Measurements from ENCODE around the gene POC1A. TPM values are rescaled to one million over a fixed set of nuclear protein-coding genes. Genes with fewer than 3 reads are reported as not detected.

POC1A gene
- total and polyA plus RNA-seq, 9 of the 15 experiments (the other 6 are each of a cell fraction or from before 2014, with no cell fraction given), result 7.2 to 17.5 (median 12.1) TPM

DNA sequence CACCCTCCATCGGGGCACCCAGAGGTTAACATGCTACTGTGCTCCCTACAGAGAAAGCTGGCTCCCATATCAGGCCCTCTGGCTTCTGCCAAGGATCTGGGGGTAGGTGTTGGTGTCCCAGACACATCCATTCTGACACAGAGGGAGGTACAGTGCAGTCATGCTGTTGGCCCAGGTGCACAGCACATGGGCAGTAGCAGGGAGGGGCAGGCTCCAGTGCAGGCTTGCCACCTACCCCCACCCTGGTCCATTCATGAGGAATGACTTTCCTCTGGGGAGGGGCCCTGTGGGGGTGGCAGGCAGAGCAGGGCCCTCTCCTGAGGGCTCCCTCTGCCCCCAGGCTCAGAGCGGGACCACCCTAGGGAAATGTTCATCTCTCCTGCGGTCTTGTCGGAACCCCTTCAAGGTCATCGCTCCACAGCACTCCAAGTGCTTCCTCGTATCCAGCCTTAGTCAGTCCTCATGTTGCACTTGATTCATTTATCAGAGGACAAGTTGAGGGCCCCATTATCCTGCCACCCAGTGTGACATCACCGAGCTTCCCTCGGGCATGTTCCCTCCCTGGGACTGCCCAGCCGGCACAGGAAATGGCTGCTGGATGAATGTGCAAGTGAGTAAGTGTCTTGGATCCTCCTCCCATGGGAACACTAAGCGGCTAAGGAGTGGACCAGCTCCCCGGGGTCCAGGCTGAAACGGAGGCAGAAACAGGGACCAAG lies 107.9 kb downstream of the POC1A start:
- intact Hi-C loops (cut with micrococcal nuclease), result no loop called here
- in situ Hi-C loops (cut with MboI), result loop anchor here (5.0 kb wide), 1 partner anchor 34 kb away; no protein-coding TSS in a partner anchor
- peaks cover 0 to 5% of the 10 kb centered on the region in 2 experiments; a peak in 1 of 5 replicates for H3K27me3 ChIP-seq (ENCODE audit: control insufficient read depth in 2 of 2, insufficient read depth in 2 of 2, low read length in 2 of 2)
- H3K36me3 ChIP-seq (ENCODE audit: control insufficient read depth, insufficient read depth, low read length), result peaks cover 24% of the 10 kb centered on the region; the same call in 1 of the 3 replicates
- DNase-seq (ENCODE audit: extremely low read depth in 1 of 4, low spot score in 3 of 4), result no peak
- WGBS (ENCODE audit: insufficient coverage, low coverage, missing lambda C conversion rate), result 57% methylated on average over 8 of the region's 12 CpGs
- TF ChIP-seq SOX6 (IDR thresholded peaks at IDR 0.05) (no peak), PCBP2 (IDR thresholded peaks at IDR 0.05; ENCODE audit: low read depth, low read length, poor library complexity, severe bottlenecking) (no peak), SPI1 (IDR thresholded peaks at IDR 0.05; ENCODE audit: borderline replicate concordance, low read depth, low read length) (no peak), ZC3H4 (CRISPR knock-in tag; IDR thresholded peaks at IDR 0.05; ENCODE audit: borderline replicate concordance) (no peak)
- TF ChIP-seq, protein P1, sequence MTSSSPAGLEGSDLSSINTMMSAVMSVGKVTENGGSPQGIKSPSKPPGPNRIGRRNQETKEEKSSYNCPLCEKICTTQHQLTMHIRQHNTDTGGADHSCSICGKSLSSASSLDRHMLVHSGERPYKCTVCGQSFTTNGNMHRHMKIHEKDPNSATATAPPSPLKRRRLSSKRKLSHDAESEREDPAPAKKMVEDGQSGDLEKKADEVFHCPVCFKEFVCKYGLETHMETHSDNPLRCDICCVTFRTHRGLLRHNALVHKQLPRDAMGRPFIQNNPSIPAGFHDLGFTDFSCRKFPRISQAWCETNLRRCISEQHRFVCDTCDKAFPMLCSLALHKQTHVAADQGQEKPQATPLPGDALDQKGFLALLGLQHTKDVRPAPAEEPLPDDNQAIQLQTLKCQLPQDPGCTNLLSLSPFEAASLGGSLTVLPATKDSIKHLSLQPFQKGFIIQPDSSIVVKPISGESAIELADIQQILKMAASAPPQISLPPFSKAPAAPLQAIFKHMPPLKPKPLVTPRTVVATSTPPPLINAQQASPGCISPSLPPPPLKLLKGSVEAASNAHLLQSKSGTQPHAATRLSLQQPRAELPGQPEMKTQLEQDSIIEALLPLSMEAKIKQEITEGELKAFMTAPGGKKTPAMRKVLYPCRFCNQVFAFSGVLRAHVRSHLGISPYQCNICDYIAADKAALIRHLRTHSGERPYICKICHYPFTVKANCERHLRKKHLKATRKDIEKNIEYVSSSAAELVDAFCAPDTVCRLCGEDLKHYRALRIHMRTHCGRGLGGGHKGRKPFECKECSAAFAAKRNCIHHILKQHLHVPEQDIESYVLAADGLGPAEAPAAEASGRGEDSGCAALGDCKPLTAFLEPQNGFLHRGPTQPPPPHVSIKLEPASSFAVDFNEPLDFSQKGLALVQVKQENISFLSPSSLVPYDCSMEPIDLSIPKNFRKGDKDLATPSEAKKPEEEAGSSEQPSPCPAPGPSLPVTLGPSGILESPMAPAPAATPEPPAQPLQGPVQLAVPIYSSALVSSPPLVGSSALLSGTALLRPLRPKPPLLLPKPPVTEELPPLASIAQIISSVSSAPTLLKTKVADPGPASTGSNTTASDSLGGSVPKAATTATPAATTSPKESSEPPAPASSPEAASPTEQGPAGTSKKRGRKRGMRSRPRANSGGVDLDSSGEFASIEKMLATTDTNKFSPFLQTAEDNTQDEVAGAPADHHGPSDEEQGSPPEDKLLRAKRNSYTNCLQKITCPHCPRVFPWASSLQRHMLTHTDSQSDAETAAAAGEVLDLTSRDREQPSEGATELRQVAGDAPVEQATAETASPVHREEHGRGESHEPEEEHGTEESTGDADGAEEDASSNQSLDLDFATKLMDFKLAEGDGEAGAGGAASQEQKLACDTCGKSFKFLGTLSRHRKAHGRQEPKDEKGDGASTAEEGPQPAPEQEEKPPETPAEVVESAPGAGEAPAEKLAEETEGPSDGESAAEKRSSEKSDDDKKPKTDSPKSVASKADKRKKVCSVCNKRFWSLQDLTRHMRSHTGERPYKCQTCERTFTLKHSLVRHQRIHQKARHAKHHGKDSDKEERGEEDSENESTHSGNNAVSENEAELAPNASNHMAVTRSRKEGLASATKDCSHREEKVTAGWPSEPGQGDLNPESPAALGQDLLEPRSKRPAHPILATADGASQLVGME (CRISPR knock-in tag; IDR thresholded peaks at IDR 0.05), result no peak
- TF ChIP-seq, protein P2, sequence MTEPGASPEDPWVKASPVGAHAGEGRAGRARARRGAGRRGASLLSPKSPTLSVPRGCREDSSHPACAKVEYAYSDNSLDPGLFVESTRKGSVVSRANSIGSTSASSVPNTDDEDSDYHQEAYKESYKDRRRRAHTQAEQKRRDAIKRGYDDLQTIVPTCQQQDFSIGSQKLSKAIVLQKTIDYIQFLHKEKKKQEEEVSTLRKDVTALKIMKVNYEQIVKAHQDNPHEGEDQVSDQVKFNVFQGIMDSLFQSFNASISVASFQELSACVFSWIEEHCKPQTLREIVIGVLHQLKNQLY (CRISPR knock-in tag; conservative IDR thresholded peaks at IDR 0.05), result no peak
- BruUV-seq (replicated peaks), result no TSS peak
- no peaks in the 10 kb centered on the region for H3K9me1 ChIP-seq (ENCODE audit: control insufficient read depth, insufficient read depth, low read length)
- no peak overlapping the region for H3K4me2 ChIP-seq (ENCODE audit: insufficient read depth, low read length)
- FAIRE-seq, result no peak
- ChIA-PET CTCF (ENCODE audit: low intra/inter-chr PET ratio) (no interaction called here), POLR2A (interaction anchor here (0.7 to 1.1 kb wide), 2 partner anchors 9 to 26 kb away, joined by 4 to 7 read pairs; no protein-coding TSS in a partner anchor)
- H2AFZ ChIP-seq (ENCODE audit: low read depth, low read length), result no peak overlapping the region
- H3K27ac ChIP-seq (ENCODE audit: extremely low read depth, low read depth, low read length), result no peak overlapping the region
- no peaks in the 10 kb centered on the region for H3K79me2 ChIP-seq (ENCODE audit: control insufficient read depth, insufficient read depth, low read length)
- H3K4me3 ChIP-seq, result no peak overlapping the region
- H3K9me3 ChIP-seq (replicated peaks; ENCODE audit: control insufficient read depth, insufficient read depth, low read depth, low read length), result no peaks in the 10 kb centered on the region
- H4K20me1 ChIP-seq (replicated peaks; ENCODE audit: control insufficient read depth, insufficient read depth, low read length), result no peaks in the 10 kb centered on the region
- H3K4me1 ChIP-seq (replicated peaks in 1 of 2; ENCODE audit: control insufficient read depth in 2 of 2, insufficient read depth in 2 of 2, low read length in 2 of 2), result peaks cover 3 to 39% of the 10 kb centered on the region in 2 experiments; a peak in 4 of 5 replicates
- H3K9ac ChIP-seq (ENCODE audit: insufficient read depth in 1 of 2, low read depth in 2 of 2, low read length in 2 of 2), result no peak overlapping the region
- ATAC-seq, result no peak

Data from K562 (cell line).